RWPE1 (cell line): ENCODE measurements around the gene CBLB.

ENCODE experiments used
- CTCF ChIA-PET: fragments of 350-600 bp; sonication (Branson Sonifier 250); formaldehyde crosslinking; extraction: SDS; loops from one replicate; lab custom pipeline; 2021; lab: Yijun Ruan, JAX
- POLR2A ChIA-PET: fragments of 400-600 bp; formaldehyde crosslinking; extraction: SDS; loops from one replicate; lab custom pipeline; 2020; ENCODE audit warnings: antibody characterized with exemption; ENCODE audit not compliant: low non-redundant PET; lab: Yijun Ruan, JAX
- DNase-seq: peaks from one replicate; pipeline ENCODE4 v3.0.0; 2012; ENCODE audit warnings: low spot score
- H3K27ac ChIP-seq: fragments of 450-650 bp; 2 replicates; pipeline ENCODE4 v1.5.1; 2017
- TF ChIP-seq, protein P1 (sequence below): fragments of 450-650 bp; conservative IDR thresholded peaks from 2 replicates; pipeline ENCODE4 v1.5.1; 2017; ENCODE audit warnings: low read depth, mild to moderate bottlenecking

Gene CBLB

DNA sequence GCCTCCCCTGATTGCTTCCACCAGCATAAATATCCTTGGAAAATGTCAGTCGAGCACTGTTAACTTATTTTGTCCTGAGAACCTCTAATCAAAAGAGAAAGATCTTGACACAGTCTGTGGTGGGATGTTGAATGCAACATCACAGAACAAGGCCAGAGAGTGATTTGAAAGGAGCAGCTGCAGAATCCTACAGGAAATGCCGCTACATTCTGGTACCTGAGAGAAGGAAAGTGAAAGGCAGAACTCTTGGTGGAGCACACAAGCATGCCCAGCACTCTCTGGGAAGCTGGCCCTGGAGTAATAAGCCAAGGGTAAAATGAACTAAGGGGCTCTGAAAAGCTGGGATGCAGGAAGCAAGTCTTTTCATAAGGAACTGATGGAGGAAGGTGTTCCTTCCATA is 75.8 kb downstream of the CBLB start:
- TF ChIP-seq, protein P1, sequence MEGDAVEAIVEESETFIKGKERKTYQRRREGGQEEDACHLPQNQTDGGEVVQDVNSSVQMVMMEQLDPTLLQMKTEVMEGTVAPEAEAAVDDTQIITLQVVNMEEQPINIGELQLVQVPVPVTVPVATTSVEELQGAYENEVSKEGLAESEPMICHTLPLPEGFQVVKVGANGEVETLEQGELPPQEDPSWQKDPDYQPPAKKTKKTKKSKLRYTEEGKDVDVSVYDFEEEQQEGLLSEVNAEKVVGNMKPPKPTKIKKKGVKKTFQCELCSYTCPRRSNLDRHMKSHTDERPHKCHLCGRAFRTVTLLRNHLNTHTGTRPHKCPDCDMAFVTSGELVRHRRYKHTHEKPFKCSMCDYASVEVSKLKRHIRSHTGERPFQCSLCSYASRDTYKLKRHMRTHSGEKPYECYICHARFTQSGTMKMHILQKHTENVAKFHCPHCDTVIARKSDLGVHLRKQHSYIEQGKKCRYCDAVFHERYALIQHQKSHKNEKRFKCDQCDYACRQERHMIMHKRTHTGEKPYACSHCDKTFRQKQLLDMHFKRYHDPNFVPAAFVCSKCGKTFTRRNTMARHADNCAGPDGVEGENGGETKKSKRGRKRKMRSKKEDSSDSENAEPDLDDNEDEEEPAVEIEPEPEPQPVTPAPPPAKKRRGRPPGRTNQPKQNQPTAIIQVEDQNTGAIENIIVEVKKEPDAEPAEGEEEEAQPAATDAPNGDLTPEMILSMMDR: no peak
- CTCF ChIA-PET: no interaction called here
- H3K27ac ChIP-seq: no peak overlapping the region
- POLR2A ChIA-PET: no interaction called here
- no peak for DNase-seq

DNA sequence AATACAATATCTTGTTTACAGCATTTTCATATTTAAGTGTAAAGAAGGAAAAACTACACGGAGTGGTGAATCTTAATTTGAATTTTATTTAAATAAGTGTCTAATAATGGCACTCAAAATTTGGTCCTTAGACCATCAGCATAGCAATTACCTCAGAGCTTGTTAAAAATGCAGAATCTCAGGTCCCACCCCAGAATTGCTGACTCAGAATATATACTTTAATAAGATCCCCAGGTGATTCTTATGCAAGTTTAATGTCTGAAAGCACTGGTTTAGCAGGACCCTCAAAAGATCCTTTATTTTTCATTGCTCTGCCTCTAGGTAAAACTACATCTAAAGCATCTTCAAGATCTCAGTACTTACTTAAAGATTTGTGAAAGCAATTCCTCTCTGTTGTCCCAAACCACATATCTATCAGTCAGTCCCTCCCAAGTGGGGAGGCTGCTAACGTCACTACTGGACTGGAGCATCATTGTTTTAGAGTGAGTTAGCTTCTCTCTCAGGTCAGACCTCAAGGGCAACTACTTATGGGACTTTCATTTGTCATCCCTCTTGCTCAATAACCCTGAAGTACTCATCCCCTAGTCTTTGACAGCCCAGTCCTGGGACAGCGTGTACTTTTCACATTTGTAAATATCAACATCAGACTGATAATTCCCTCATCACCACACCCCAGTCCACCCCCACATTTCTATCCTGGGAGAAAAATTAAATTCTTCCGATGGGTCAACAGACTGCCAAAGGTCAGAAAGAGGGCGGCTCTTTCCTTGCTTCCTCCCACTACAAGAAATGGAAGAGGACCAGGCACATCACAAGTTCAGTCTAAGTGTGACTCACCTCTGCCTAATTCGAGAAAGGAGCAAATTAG is 76.7 kb downstream of the CBLB start:
- DNase-seq: peak; percentile 34
- H3K27ac ChIP-seq: no peak overlapping the region
- ChIA-PET POLR2A (no interaction called here), CTCF (no interaction called here)
- TF ChIP-seq, protein P1: no peak

DNA sequence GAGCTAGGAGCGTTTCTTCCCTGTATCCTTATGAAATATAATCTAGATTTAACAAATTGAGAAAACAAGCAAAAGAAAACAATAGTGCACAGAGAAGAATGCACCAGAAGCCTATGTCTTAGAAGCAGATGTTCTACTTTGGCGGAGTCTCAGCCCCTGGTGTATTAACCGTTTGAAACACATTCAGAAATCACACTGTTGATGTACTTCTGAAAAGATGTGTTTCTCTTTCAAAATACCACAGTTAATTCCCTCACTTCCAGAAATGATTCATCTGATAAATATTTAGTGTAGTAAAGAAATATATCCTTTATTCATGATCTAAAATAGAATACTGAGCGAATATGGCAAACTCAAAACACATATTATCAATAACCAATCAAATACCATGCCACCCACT is 77.7 kb downstream of the CBLB start:
- no peak overlapping the region for H3K27ac ChIP-seq
- TF ChIP-seq, protein P1: no peak
- no peak for DNase-seq
- CTCF ChIA-PET: no interaction called here
- POLR2A ChIA-PET: no interaction called here

DNA sequence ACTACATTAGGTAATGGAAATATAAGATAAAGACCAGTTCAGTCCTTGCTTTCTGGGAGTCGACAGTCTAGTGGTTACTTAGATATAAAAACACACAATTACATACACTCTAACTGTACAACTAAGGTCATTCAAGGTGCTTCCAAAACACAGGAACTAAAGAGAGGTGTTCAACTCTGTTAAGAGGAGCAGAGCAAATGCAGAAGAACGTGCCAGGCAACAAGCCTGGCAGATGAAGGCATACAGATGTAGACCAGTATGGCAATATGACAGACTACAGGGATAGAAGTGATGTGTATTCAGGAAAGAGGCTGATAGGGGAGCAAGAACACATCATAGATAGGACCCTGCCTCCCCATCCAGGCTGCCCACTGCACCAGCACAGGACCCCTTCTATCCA is 78.3 kb downstream of the CBLB start:
- CTCF ChIA-PET: no interaction called here
- TF ChIP-seq, protein P1: no peak
- POLR2A ChIA-PET: no interaction called here
- no peak overlapping the region for H3K27ac ChIP-seq
- DNase-seq: no peak

DNA sequence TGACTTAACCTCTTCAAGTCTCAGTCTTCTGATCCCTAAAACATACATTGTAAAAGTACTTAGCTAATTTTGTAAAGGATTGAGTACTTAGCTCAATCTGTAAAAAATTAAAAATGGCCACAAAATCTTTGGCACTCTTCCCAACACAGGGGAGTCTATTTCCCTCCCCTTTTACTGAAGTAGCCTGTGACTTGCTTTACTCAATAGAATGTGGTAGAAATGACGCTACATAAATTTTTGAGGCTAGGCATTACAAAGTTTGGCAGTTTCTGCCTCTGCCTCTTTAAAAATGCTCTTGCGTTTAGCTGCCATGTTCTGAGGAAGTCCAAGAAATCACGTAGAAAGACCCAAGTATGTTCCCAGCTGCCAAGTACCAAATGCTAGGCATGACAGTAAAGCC is 80.2 kb downstream of the CBLB start:
- TF ChIP-seq, protein P1: no peak
- no peak for DNase-seq
- H3K27ac ChIP-seq: no peak overlapping the region
- POLR2A ChIA-PET: no interaction called here
- CTCF ChIA-PET: no interaction called here

DNA sequence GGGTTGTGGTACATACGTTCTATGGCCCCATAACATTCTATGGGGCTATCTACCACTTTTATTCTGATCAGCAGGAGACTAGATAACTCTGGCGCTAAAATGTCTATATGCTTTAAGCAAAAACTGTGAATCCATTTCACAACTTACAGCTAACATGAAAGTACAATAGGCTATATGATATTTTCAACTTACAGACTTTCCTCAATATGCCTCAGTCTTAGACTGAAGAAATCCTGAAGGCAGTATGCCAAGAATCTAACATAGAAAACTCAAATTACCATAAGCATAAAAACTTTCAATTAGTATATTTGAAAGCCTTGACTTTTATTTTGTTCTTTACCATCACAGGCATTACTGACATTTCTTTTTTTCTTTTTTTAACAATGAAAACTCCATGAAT is 81.4 kb downstream of the CBLB start:
- no peak for DNase-seq
- CTCF ChIA-PET: interaction anchor here (0.6 kb wide), 1 partner anchor 430 kb away, joined by 3 read pairs; no protein-coding TSS in a partner anchor
- POLR2A ChIA-PET: no interaction called here
- TF ChIP-seq, protein P1: no peak
- H3K27ac ChIP-seq: no peak overlapping the region
